ENCODE results near the gene NUP205.

DNA sequence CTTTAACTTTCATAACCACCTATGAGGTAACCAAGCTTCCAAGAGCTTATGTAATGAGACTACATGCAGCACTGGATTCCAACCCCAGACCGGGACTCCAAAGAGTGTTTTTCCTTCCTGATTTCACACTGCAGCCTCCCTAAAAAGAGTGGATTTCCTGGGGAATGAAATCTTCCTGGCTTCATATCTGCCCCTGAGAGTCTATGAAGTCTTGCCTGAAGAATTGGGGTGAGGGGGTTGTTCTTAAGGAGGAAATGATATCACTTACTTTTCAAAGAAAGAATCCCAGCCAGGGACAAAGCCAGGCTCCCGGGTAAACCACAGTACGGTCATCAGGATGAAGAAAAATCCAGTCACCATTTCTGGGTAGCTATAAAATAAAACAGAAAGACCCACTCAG lies 134.3 kb downstream of the NUP205 start:
- TF ChIP-seq CTCF (CRISPR knock-in tag; IDR thresholded peaks at IDR 0.05) (no peak), YY1 (IDR thresholded peaks at IDR 0.05; ENCODE audit: insufficient read depth, insufficient replicate concordance, low read depth, low read length) (no peak), GABPA (IDR thresholded peaks at IDR 0.05; ENCODE audit: low read depth, low read length) (no peak), GABPA (CRISPR knock-in tag; IDR thresholded peaks at IDR 0.05; ENCODE audit: low read depth) (no peak), ZNF510 (CRISPR knock-in tag; IDR thresholded peaks at IDR 0.05; ENCODE audit: low read depth) (no peak), RXRA (CRISPR knock-in tag; IDR thresholded peaks at IDR 0.05) (no peak), ZBTB8A (CRISPR knock-in tag; IDR thresholded peaks at IDR 0.05; ENCODE audit: borderline replicate concordance, low read depth) (no peak), ZNF792 (CRISPR knock-in tag; IDR thresholded peaks at IDR 0.05) (no peak), NFYB (CRISPR knock-in tag; IDR thresholded peaks at IDR 0.05) (no peak), NBN (conservative IDR thresholded peaks at IDR 0.05) (no peak), GLI4 (CRISPR knock-in tag; IDR thresholded peaks at IDR 0.05; ENCODE audit: borderline replicate concordance) (no peak)
- TF ChIP-seq, protein P1, sequence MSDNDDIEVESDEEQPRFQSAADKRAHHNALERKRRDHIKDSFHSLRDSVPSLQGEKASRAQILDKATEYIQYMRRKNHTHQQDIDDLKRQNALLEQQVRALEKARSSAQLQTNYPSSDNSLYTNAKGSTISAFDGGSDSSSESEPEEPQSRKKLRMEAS (IDR thresholded peaks at IDR 0.05) = no peak

Data from HepG2 (cell line).